ENCODE data around the gene EZH1.
"Not testable (repeated sequence)": the region's sequence is repeated elsewhere in the genome, so short reads cannot be mapped to it uniquely, and the experiment has no call there.

Gene EZH1

DNA sequence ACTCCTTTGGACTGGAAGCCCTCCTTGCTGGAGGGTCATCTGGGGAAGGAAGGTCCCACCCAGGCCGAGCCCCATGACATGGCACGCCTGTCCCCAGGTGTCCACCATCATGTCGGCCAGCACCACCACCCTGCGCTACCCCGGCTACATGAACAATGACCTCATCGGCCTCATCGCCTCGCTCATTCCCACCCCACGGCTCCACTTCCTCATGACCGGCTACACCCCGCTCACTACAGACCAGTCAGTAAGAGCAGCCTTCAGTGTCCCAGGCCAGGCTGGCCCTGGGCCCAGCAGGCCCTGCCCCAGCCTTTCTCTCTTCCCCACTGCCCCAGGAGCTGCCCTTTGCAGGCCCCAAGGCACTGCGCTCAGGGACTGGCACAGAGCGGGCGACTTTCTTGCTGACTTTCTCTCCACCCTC lies 79.2 kb downstream of the EZH1 start:
- no peak for DNase-seq

DNA sequence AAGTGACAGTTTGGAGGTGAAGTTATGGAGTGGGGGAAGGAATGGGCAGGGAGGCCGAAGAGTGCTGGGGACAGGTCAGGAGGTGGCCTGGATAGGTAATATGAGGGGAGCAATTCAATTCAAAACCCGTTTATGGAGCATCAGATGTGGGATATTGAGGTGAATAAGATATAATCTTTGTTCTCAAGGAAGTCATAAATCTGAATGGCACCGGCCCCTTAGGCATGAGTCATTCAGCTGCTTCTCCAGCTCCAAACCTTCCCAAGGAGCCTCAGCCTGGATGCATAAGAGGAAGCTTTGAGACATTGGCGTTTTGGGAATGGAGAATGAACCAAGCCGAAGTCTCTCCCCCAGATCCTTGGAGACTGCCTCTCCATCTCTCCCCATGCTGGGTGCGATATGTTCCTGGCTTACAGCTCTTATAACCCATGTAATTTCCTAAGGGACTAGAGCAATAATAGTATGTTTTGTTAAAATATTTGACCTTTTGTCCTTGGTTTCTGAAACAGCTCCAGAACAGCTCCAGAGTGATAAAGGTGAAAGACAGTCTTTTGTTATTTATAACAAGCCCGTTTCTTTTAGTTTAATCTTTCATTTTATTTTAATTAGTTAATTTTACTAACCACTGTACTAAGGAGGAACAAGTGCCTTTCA lies 84.0 kb downstream of the EZH1 start:
- DNase-seq: no peak

DNA sequence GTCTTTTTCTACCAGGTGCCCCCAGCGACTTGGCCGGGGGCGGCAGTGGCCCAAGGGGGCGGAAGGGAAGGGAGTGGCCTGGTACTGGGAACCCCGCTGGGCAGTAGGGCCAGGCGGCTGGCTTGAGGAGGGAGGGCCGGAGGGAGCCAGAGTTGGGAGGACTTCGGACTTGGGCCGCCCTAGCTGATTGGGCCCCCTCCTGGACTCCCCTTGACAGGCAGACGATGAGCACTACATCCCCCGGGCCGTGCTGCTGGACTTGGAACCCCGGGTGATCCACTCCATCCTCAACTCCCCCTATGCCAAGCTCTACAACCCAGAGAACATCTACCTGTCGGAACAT lies 84.9 kb downstream of the EZH1 start:
- DNase-seq: not testable (repeated sequence)

DNA sequence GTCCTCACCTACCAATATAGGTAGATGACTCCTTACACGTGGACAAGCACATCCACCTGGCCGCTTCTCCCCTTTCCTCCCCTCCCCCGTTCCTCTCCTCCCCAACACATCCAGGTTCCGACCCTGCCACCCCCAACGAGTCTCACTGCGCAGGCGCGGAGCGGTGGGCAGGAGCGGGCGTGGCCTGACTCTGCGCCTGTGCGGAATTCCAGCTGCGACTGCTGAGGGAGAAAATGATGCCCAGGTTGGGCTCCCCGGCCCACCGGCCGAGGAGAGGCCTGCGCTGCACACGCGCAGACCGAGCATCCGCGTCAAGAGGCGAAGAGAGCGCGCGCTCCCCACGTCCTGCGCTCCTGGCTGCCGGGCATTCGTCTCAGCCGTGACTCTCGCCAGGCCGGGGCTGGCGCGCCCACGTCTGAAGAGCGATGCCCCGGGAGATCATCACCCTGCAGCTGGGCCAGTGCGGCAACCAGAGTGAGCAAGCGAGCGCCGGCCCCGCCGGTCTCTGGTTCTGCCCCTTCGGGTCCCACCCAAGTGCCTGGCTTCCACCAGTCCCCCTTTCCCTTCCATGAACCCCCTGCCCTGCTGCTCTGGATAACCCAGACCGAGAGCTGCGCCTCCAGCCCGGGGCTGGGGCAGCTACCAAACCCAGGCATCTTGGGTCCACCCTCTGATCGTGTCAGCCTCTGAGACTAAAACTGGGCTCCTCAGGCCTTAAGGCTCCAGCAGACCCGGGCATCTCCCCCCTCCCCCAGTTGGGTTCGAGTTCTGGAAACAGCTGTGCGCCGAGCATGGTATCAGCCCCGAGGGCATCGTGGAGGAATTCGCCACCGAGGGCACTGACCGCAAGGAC lies 85.5 kb downstream of the EZH1 start, which contains the start of gene TUBG2:
Gene TUBG2, plus strand, starts transcription at position 206 of the 853 bp plus-strand sequence. Its CDS starts 220 bp downstream, at position 426.
- peak; percentile 94 for DNase-seq

DNA sequence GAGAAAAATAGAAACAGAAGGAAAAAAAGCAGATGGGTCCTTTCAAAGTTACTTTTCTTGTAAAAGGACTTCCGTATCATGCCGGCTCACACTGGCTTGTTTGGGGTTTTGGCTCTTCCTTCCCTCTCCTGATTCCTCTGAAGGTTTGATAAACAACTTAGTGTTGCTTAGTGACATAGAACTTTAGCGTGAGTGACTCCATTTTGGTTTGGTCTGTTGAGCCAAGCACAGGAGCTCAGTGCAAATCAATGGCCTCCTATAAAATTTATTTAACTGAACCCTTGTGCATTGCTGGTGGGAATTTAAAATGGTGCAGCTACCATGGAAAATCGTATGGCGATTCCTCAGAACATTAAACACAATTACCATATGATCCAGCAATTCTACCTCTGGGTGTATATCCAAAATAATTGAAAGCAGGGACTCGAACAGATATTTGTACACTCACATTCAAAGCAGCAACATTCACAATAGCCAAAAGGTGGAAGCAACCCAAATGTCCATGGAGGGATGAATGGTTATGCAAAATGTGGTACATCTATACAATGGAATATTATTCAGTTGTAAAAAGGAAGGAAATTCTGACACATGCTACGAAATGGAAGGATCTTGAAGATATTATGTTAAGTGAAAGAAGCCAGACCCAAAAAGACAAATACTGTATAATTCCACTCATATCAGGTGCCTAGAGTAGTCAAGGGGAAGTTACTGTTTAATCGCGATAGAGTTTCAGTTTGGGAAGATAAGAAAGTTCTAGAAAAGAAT lies 86.8 kb downstream of the EZH1 start:
- no peak for DNase-seq

DNA sequence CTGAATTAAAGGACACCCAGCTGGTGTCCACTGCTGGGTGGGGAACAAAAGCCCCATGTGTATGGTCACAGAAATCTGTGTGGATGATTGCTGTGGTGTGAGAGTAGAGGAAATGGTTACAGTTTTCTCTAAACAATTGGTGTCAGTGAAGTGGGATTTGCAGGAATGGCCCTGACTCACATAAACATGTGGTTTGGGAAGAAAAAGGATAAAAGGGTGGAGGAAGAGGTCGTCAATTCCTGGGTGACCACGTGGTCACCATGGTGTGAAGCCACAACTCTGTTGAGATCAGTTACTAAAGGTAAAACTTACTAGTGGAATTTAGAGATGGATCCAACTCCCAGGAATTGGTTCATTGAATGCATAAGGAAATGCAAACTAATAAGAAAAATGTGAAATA lies 89.3 kb downstream of the EZH1 start:
- no peak for DNase-seq

DNA sequence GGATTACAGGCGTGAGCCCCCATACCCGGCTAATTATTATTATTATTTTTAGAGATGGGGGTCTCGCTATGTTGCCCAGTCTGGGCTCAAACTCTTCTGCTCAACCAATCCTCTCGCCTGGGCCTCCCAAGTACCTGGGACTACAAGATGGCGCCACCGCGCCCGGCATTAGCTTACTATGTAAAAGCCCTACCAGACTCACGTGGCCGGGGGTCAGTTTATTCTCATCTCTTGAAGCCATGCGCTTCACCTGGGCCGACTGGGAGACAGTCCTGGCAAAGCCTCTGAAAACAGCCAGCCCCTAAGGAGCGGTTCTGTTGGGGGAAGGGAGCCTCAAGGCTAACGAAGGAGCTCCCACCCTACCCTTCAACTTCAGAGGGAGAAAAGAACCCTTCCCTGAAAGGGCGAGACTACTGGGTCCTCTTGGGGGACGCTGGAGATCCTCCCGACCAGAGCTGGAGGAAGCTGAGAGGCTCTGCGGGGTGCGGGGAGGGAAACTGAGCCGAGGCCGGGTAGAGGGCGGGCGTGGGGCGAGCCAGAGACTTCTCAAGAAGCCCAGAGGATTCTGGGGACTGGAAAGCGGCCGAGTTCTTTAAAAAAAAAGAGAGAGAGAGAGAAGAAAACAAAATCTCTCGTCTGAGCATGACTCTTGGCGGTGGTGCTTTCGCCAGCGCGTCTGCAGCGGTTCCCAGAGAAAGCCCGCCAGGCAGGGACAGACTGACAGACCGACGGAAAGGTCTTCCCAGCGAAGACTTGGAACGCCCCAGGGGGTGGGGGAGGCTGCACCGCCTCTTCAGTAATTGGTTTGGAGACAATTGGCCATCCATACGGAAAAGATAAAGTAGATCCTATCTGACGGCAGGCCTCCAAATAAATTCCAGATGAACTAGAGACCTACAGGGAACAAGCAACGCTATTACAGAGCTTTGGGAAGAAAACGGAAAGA lies 91.4 kb downstream of the EZH1 start:
- no peak for DNase-seq

DNA sequence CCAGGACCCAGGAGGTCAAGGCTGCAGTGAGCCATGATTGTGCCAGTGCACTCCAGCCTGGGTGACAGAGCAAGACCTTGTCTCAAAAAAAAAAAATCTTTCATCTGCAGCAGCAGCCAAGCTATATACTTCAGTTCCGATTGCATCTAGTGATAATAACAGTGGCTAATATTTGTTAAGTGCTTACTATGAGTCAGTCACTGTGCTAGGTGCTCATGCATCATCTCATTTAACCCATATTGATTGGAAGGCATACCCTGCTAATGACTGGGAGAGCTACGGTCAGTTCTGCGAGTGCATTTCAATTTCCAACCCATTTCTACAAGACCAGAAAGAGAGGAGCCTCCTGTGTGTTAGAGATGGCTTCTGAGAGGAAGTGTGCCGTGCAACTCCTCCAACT lies 93.4 kb downstream of the EZH1 start:
- DNase-seq: no peak
